ENCODE measurements around the gene IQCF5.

- TF ChIP-seq, protein P1, sequence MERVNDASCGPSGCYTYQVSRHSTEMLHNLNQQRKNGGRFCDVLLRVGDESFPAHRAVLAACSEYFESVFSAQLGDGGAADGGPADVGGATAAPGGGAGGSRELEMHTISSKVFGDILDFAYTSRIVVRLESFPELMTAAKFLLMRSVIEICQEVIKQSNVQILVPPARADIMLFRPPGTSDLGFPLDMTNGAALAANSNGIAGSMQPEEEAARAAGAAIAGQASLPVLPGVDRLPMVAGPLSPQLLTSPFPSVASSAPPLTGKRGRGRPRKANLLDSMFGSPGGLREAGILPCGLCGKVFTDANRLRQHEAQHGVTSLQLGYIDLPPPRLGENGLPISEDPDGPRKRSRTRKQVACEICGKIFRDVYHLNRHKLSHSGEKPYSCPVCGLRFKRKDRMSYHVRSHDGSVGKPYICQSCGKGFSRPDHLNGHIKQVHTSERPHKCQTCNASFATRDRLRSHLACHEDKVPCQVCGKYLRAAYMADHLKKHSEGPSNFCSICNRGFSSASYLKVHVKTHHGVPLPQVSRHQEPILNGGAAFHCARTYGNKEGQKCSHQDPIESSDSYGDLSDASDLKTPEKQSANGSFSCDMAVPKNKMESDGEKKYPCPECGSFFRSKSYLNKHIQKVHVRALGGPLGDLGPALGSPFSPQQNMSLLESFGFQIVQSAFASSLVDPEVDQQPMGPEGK (CRISPR knock-in tag; IDR thresholded peaks at IDR 0.05; ENCODE audit: borderline replicate concordance) = no peak
- TF ChIP-seq, protein P2, sequence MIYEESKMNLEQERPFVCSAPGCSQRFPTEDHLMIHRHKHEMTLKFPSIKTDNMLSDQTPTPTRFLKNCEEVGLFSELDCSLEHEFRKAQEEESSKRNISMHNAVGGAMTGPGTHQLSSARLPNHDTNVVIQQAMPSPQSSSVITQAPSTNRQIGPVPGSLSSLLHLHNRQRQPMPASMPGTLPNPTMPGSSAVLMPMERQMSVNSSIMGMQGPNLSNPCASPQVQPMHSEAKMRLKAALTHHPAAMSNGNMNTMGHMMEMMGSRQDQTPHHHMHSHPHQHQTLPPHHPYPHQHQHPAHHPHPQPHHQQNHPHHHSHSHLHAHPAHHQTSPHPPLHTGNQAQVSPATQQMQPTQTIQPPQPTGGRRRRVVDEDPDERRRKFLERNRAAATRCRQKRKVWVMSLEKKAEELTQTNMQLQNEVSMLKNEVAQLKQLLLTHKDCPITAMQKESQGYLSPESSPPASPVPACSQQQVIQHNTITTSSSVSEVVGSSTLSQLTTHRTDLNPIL (CRISPR knock-in tag; IDR thresholded peaks at IDR 0.05; ENCODE audit: low read depth) = no peak
- TF ChIP-seq BACH2 (CRISPR knock-in tag; IDR thresholded peaks at IDR 0.05; ENCODE audit: borderline replicate concordance) (no peak), ESRRG (CRISPR knock-in tag; IDR thresholded peaks at IDR 0.05) (no peak), TSHZ2 (CRISPR knock-in tag; IDR thresholded peaks at IDR 0.05) (no peak), RARB (CRISPR knock-in tag; IDR thresholded peaks at IDR 0.05) (no peak), CSRNP3 (CRISPR knock-in tag; IDR thresholded peaks at IDR 0.05) (no peak), OSR1 (CRISPR knock-in tag; IDR thresholded peaks at IDR 0.05) (no peak), ARNTL (CRISPR knock-in tag; IDR thresholded peaks at IDR 0.05; ENCODE audit: borderline replicate concordance, low read depth) (no peak), ZFP3 (CRISPR knock-in tag; IDR thresholded peaks at IDR 0.05) (no peak), GLIS3 (CRISPR knock-in tag; IDR thresholded peaks at IDR 0.05) (no peak), ZNF8 (CRISPR knock-in tag; IDR thresholded peaks at IDR 0.05) (no peak), ZFP30 (CRISPR knock-in tag; IDR thresholded peaks at IDR 0.05) (no peak)
- TF ChIP-seq, protein P3, sequence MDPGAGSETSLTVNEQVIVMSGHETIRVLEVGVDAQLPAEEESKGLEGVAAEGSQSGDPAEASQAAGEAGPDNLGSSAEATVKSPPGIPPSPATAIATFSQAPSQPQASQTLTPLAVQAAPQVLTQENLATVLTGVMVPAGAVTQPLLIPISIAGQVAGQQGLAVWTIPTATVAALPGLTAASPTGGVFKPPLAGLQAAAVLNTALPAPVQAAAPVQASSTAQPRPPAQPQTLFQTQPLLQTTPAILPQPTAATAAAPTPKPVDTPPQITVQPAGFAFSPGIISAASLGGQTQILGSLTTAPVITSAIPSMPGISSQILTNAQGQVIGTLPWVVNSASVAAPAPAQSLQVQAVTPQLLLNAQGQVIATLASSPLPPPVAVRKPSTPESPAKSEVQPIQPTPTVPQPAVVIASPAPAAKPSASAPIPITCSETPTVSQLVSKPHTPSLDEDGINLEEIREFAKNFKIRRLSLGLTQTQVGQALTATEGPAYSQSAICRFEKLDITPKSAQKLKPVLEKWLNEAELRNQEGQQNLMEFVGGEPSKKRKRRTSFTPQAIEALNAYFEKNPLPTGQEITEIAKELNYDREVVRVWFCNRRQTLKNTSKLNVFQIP (CRISPR knock-in tag; IDR thresholded peaks at IDR 0.05; ENCODE audit: borderline replicate concordance, low read depth) = no peak
Observed at GRCh38 chr3:51836606-51837005, 38.8 kb downstream of the IQCF5 start.
